EH (cell line): ENCODE results near the gene GEMIN5.
A peak's percentile ranks its signal among the peaks of the same experiment; 100 is the strongest.
"Not testable (repeated sequence)": the region's sequence is repeated elsewhere in the genome, so short reads cannot be mapped to it uniquely, and the experiment has no call there.

Source experiments
- DNase-seq: peaks from one replicate; pipeline ENCODE4 v3.0.0-alpha.2; 2015; ENCODE audit warnings: low read depth

The GEMIN5 gene

DNA sequence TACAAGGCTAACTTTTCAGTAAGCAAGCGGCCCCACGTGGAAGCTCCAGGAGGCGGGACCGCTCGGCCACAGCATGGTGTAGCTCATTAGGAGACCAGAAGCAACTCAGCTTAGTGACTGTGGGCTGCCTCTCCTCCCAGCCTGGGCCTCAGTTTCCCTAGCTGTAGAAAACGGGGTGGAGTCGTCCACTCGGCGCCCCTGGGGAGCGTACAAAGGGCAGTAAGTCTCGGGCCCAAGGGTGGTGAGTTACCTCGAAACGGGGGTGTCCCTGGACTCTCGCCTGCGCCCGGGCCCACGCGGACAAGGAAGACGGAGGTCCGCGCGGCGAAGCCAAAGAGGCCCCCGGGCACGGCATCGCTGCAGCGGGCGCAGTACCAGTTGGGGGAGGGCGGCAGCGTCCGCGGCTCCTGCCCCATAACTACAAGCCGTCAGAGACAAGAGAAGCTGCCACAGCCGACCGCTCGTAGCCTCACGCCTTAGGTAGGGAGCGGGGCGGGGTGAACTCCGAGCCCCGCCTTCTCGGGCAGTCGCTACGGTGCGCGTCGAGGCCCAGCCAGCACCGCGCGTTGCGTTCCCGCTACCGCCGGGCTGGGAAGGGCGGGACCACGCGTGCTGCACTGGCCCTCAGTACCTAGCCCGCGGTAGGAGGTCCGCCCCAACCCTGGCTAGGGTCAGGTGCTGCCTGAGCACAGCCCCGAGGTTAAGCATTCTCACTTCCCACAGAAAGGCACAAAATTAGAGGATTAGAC, at the start of gene GEMIN5:
Gene GEMIN5 (minus strand): TSS at position 494 of the 749 bp plus-strand sequence. CDS start 78 bp downstream, at position 416.
- DNase-seq, result peak; percentile 84

DNA sequence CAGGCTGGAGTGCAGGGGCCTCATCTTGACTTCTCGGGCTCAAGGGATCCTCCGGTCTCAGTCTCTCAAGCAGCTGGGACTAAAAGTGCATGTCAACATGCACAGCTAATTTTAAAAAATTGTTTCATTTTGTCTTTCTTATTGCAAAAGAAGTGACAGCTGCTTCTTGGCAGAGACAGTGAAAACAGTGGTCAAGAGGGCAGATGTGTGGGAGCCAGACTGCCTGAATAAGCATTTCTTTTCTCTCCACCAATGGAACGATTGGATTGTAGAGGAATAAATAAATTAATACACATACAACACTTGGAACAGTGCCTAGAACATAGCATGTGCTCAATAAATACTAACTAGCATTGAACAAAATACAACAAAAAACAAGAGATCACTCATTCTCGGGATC, 48.1 kb upstream of the GEMIN5 start:
- no peak for DNase-seq

DNA sequence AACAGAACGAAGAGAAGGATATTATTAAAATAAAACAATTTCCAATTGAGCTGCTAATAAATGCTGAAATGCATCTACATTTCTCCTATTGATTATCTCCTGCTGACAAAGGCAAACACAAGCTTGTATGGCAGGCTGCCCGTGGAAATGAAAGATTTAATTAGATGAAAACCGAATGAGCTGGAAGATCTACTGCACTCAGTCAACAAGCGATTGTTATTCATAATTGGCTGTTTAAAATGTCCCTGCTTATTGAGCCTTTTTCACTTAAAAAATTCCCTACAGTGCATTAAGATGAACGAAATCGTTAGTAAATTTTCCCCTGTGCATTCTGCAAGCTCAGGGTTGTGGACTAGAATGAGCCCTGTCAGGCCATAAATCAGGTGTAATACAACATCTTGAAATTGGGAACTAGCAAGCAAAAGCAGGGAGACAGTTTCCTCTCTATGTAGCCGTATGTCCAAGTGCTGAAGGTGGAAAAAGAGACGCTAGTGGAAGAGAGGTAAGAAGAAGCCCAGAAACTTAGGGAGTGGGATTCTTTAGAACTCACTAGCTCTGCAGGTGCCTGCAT, 47.0 kb upstream of the GEMIN5 start:
- no peak for DNase-seq

DNA sequence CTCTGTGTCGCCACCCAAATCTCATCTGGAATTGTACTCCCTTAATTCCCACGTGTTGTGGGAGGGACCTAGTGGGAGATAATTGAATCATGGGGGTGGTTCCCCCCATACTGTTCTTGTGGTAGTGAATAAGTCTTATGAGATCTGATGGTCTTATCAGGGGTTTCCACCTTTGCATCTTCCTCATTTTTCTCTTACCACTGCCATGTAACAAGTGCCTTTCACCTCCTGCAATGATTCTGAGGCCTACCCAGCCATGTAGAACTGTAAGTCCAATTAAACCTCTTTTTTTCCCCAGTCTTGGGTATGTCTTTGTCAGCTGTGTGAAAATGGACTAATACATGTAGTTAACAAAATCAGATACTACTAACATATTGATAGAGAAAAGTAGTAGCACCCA, 40.3 kb upstream of the GEMIN5 start:
- DNase-seq, result not testable (repeated sequence)

- DNase-seq, result peak; percentile 11
Observed at GRCh38 chr5:154977409-154977808, 39.4 kb upstream of the GEMIN5 start.

- not testable (repeated sequence) for DNase-seq
Observed at GRCh38 chr5:154976082-154976481, 38.1 kb upstream of the GEMIN5 start.

DNA sequence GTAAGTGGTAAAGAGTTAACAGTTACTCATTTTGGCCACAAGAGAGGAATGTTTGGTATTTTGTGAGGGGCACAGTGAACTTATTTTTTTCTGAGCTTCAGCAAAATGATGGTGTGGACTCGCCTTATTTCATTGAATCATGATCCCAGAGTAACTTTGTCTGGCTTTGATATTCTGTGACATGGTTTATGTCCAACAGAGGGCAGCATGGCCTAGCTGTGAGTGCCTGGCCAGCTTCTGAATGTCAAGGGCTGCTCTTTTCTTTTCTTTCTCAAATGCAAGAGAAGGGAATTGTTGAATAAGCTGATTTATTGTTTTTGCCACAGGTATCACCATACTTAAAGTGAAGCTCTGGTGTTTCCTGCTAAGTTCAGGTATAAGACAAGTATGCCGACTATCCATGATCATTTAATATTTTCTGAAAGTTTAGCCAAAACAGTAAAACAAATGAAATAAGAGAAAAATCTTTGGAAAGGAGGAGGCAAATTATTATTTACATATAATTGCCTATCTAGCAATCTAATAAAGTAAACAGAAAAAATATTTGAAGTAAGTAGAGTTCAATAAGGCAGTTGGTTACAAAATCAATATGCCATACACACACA, 34.6 kb upstream of the GEMIN5 start:
- peak; percentile 57 for DNase-seq

DNA sequence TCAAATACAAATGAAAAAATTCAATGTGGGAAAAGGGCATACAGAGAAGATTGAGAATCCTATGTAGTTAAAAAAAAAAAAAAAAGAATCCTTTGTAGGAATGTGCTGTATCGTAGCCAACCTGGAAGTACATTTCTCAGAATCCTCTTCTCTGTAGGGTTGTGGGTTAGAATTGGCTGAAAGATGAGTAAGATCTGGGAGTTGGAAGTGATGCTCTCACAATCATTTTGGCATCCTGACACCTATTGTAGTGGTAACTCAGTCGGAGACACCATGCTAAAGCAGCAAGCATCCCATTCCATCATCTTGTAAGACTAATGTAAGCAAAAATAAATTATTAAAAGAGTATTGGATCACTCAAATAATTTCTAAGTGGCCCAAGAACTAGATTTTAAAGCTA, 33.5 kb upstream of the GEMIN5 start:
- DNase-seq, result peak; percentile 51

GRCh38 chr5:154970759-154971158, 32.7 kb upstream of the GEMIN5 start:
- DNase-seq, result peak; percentile 10

- DNase-seq, result no peak
Observed at GRCh38 chr5:154968953-154969352, 30.9 kb upstream of the GEMIN5 start.

DNA sequence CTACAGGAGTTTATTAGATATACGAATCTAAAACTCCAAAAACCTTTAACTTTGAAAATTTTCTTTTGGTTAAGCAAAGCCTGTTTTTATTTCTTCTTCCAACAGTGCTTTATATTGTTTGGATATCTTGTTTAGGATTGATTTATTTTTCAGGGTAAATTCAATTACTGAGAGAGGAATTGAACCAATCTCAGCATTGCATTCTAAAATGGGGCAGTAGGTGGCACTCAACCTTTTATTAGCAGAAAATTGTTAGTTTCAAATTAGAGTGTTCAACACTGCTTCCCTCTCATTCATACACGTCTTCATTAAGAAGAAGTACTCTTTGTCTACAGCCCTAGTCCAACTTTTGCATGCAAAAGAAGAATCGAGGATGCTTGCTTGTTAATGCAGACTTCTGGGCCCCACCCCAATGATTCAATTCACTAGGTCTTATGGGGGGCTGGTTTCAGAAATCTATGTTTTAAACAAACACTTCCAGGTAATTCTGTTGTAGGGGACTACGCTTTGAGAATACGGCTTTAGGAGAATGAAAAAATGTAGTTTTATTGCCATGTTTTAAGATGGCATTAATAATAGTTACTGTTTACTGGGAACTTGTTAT, 29.5 kb upstream of the GEMIN5 start:
- peak; percentile 29 for DNase-seq

GRCh38 chr5:154966874-154967273, 28.9 kb upstream of the GEMIN5 start:
- no peak for DNase-seq

DNA sequence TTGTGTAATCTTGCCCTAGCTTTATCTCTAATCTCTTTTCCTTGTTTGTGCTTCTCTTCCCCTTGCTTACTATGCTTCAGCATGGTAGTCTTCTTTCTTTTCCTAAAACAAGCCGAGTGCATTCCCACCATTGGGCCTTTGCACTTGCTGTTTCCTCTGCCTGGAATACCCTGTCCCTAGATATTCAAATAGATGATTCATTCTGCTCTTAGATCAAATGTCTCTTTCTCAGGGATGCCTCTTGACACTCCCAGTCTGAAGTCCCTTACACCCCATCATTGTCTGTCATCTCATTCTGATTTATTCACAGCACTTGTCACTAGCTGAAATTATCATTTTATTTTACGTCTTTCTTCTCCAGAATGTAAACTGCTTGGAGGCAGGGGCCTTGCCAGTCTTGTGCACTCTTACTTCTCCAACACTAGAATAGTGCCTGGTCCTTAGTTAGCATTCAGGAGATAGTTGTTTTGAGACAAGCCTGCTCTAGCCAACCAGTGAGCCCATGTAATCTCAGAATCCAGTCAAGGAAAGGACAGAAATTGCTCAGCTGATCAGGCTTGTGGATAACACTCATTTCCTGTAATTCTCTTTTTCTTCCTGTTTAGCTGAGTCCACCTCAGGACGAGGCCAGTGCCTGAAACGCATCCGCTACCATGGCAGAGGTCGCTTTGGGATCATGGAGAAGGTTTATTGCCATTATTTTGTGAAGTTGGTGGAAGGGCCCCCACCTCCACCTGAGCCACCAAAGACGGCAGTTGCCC, 28.2 kb upstream of the GEMIN5 start:
- no peak for DNase-seq

- peak; percentile 55 for DNase-seq
Observed at GRCh38 chr5:154962494-154962893, 24.5 kb upstream of the GEMIN5 start.

DNA sequence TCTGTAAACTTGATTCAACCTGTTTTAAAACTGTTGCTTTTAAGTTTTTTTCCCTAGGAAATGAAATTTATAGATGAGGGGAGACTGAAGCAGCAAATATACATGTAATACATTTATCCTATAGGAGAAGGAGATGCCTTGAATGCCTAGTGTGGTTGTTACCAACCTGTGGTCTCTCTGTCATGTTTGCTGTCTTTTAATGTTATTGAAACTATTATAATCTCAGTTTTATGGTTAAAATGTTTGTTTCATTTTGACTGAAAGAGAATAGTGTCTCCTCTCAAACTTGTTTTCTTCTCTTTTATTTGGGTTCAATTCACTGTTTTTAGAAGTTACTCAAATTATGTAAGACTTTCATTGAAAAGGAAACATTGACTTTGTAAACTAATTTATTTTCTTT, 18.7 kb upstream of the GEMIN5 start:
- no peak for DNase-seq

- no peak for DNase-seq
Observed at GRCh38 chr5:154949781-154950180, 11.8 kb upstream of the GEMIN5 start.

DNA sequence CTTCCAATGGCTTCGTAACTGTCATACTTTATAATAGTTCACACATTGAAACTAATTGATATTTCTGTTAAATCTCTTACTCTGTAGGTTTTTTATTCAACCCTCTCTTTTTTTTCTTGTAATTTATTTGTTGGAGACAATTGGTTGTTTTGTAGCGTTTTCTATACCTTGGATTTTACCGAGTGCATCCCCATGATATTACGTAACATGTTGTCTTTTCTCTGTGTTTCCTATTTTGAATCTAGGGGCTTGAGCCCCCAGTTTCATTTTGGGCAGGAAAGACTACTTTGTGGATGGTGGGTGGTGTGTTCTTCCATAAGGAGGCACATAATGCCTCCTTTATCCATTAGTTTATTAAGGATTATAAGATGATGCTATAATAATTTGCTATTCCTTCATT, 10.3 kb upstream of the GEMIN5 start:
- no peak for DNase-seq

DNA sequence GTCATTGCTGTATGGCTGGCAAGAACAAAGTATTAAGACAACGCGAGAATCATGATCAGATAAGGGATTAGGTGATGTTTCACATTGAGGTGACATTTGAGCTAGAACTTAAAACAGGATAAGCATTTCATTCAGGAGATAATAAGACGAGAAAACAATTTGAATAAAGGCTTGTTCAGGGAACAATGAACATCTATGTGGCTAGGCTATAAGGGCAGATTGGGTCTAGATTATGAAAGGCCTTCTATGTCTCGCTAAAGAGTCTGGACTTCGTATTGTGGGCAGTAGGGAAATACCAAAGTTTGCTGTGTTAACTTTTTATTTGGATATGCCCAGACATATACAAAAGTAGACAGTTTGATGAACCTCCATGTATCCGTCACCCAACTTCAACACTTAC, 9.8 kb upstream of the GEMIN5 start:
- no peak for DNase-seq

- peak; percentile 29 for DNase-seq
Observed at GRCh38 chr5:154945695-154946301, 7.8 kb upstream of the GEMIN5 start.

GRCh38 chr5:154944716-154945115, 6.7 kb upstream of the GEMIN5 start:
- no peak for DNase-seq

DNA sequence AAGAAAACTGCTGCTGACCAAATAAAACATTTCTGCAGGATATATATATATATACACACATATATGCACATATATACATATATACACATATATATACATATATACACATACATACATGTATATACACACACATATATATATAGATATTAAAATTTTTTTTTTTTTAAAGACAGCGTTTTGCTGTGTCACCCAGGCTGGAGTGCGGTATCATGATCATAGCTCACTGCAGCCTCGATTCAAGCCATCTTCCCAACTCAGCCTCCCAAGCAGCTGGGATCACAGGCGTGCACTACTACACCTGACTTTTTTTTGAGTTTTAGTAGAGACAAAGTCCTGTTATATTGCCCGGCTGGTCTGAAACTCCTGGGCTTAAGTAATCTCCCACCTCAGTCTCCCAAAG, 5.5 kb upstream of the GEMIN5 start:
- DNase-seq, result no peak
